Heart left ventricle (tissue), 16 donors: ENCODE measurements around the gene KCNK15. TPM values are rescaled to one million over a fixed set of nuclear protein-coding genes. Genes with fewer than 3 reads are reported as not detected.

ENCODE experiments used
- ATAC-seq, 4 donors: fragments of 200-7000 bp; cut with Tn5 transposase; one replicate each; pipeline ENCODE4 v1.9.1; 2020 to 2022; ENCODE audit warnings: moderate library complexity in 4 of 4, mild to moderate bottlenecking in 3 of 4, moderate number of reproducible peaks in 1 of 4
- DNase-seq, 5 donors: peaks; one replicate each; pipeline ENCODE4 v3.0.0-alpha.2; 2020
- H3K27ac ChIP-seq, 12 donors: fragments of 200-600 bp; sonication (generic) in 4 of 12; one replicate each; pipeline versions ENCODE4 v1.5.0 to v1.8.0; 2016 to 2022; ENCODE audit warnings: mild to moderate bottlenecking in 2 of 12
- H3K27me3 ChIP-seq, 9 donors: fragments of 200-600 bp; sonication (generic) in 2 of 9; one replicate each; pipeline versions ENCODE4 v1.5.1 to v1.8.0; 2016 to 2022; ENCODE audit warnings: mild to moderate bottlenecking in 3 of 9
- H3K36me3 ChIP-seq, 9 donors: fragments of 200-600 bp; sonication (generic) in 2 of 9; one replicate each; pipeline versions ENCODE4 v1.5.0 to v1.8.0; 2018 to 2022; ENCODE audit warnings: mild to moderate bottlenecking in 2 of 9
- H3K4me1 ChIP-seq, 12 donors: fragments of 200-600 bp; sonication (generic) in 4 of 12; one replicate each; pipeline versions ENCODE4 v1.5.0 to v1.8.0; 2016 to 2022; ENCODE audit warnings: mild to moderate bottlenecking in 3 of 12
- H3K4me3 ChIP-seq, 12 donors: fragments of 200-600 bp; sonication (generic) in 4 of 12; one replicate each; pipeline versions ENCODE4 v1.5.0 to v1.8.0; 2017 to 2022; ENCODE audit warnings: mild to moderate bottlenecking in 9 of 12, moderate library complexity in 4 of 12
- H3K9me3 ChIP-seq, 12 donors: fragments of 200-600 bp; sonication (generic) in 4 of 12; one replicate each; pipeline versions ENCODE4 v1.5.0 to v1.8.0; 2016 to 2022; ENCODE audit warnings: mild to moderate bottlenecking in 1 of 12
- CTCF ChIP-seq, 12 donors: fragments of 200-600 bp; sonication (generic) in 4 of 12; IDR thresholded peaks; one replicate each; pipeline versions ENCODE4 v1.5.0 to v1.8.0; 2018 to 2022; ENCODE audit warnings: antibody characterized with exemption in 12 of 12, mild to moderate bottlenecking in 5 of 12
- POLR2A ChIP-seq, 2 donors: fragments of 450-650 bp; IDR thresholded peaks; one replicate each; pipeline ENCODE4 v1.6.1; 2017; ENCODE audit warnings: antibody characterized with exemption in 2 of 2, mild to moderate bottlenecking in 2 of 2, moderate library complexity in 2 of 2
- WGBS, 4 donors: extraction: QIAGEN DNeasy Blood & Tissue Kit in 2 of 4; methylation state at CpG; one replicate each; pipeline versions ENCODE4 v1.1.5 to v1.1.7; 2013 to 2018; 5-methylcytosine and 5-hydroxymethylcytosine counted together
- intact Hi-C, 10 donors: fragments of 100-400 bp; cut with DNase I; formaldehyde crosslinking; loops; one replicate each; pipeline versions ENCODE4 v1.11.1 to v1.14.2; 2022
- polyA plus RNA-seq, 2 donors: library from polyadenylated mRNA; stranded (reverse); fragments of 200-250 nt; gene quantifications; one replicate each; pipeline ENCODE4 v1.2.3, GENCODE V29; 2013
- total RNA-seq, 9 donors: library from RNA; depleted of rRNA in 2 of 9; stranded (reverse); fragments of >200 nt in 2 of 9; fragmentation: NEBNext Ultra II Directional in 3 of 9; extraction: Animal tissue kit (Norgen Biotek cat#: 25700) in 3 of 9; gene quantifications; one replicate each; pipeline versions ENCODE4 v1.1.0 to v1.2.4, GENCODE V29; 2016 to 2023
- donor health status: ischemic (EF 13 %, LVEDD 7.1; RV severe dilation, severe dysfunction).
- donor health status: healthy with polysubstance abuse.
- donor health status: DM: no; HTN: yes; CAD: no.
- donor health status: DM: no; HTN: no; CAD: no.
- donor health status: ischemic (EF 25% LVEDD 6.9; RV normal size, moderate dysfunction).
- donor health status: ischemic (EF 25% LVEDD 5.7; RV mildly dilated, moderate dysfunction).
- donor health status: healthy.
- donor health status: DM: yes; HTN: yes; CAD: no.
- donor health status: ischemic (EF 35%, LVEDD 5.7; RV mildly dilated, moderate dysfunction).
- donor health status: nonischemic (EF 11% LVEDD 7.7; RV severe dilation, severe dysfunction).
- donor health status: DM: yes; HTN: yes; CAD: no.
- donor health status: PGD.
- donor health status: ischemic (EF 29% LVEDD 5.4; RV normal size, mild dysfunction).
- donor health status: nonischemic (EF 23%, LVEDD 6.1; RV moderate dilation, normal function).

The KCNK15 gene
- total and polyA plus RNA-seq, 11 donors: 0.12 to 2.2 (median 0.33) TPM

GRCh38 chr20:44787299-44787698, 41.6 kb downstream of the KCNK15 start:
- Histone ChIP-seq H3K4me3 (no peak overlapping the region), H3K9me3 (no peaks in the 10 kb centered on the region), H3K27ac (no peak overlapping the region), H3K27me3 (peaks cover 0 to 13% (median 2%) of the 10 kb centered on the region in 9 donors), H3K36me3 (no peaks in the 10 kb centered on the region), H3K4me1 (no peaks in the 10 kb centered on the region)
- intact Hi-C loops: no loop called here
- TF ChIP-seq CTCF (IDR thresholded peaks at IDR 0.05) (no peak), POLR2A (IDR thresholded peaks at IDR 0.05) (no peak)
- DNase-seq: no peak
- WGBS, 4 donors: 87 to 89% (median 88%) methylated on average over 7 of the region's 7 CpGs
- no peak for ATAC-seq

GRCh38 chr20:44788706-44789456, 43.2 kb downstream of the KCNK15 start:
- Histone ChIP-seq H3K27me3 (peaks cover 0 to 9% (median 2%) of the 10 kb centered on the region in 9 donors), H3K27ac (no peak overlapping the region), H3K4me3 (no peak overlapping the region), H3K9me3 (no peaks in the 10 kb centered on the region), H3K4me1 (no peaks in the 10 kb centered on the region), H3K36me3 (no peaks in the 10 kb centered on the region)
- TF ChIP-seq CTCF (IDR thresholded peaks at IDR 0.05): no peak
- no peak for TF ChIP-seq POLR2A (IDR thresholded peaks at IDR 0.05)
- ATAC-seq (no peak), DNase-seq (no peak)
- intact Hi-C loops: loop anchor here in 1 of 10 donors (2.0 kb wide), 1 partner anchor 20 kb away; no protein-coding TSS in a partner anchor
- WGBS, 4 donors: 80 to 87% (median 84%) methylated on average over 10 of the region's 10 CpGs

- Histone ChIP-seq H3K36me3 (no peaks in the 10 kb centered on the region), H3K4me3 (no peak overlapping the region), H3K27me3 (peaks cover 0 to 9% (median 2%) of the 10 kb centered on the region in 9 donors), H3K4me1 (no peaks in the 10 kb centered on the region), H3K27ac (no peak overlapping the region), H3K9me3 (no peaks in the 10 kb centered on the region)
- WGBS, 4 donors: 69 to 73% (median 70%) methylated on average over 11 of the region's 11 CpGs
- intact Hi-C loops: no loop called here
- ATAC-seq: no peak
- no peak for DNase-seq
- no peak for TF ChIP-seq POLR2A (IDR thresholded peaks at IDR 0.05)
- TF ChIP-seq CTCF (IDR thresholded peaks at IDR 0.05): no peak
Observed at GRCh38 chr20:44790638-44791393, 45.2 kb downstream of the KCNK15 start.

- no peak for TF ChIP-seq CTCF (IDR thresholded peaks at IDR 0.05)
- TF ChIP-seq POLR2A (IDR thresholded peaks at IDR 0.05): no peak
- intact Hi-C loops: no loop called here
- no peaks in the 10 kb centered on the region for H3K36me3 ChIP-seq
- ATAC-seq (no peak), DNase-seq (no peak)
- H3K9me3 ChIP-seq: no peaks in the 10 kb centered on the region
- H3K4me3 ChIP-seq: no peak overlapping the region
- 72 to 83% (median 76%) methylated on average over 7 of the region's 7 CpGs for WGBS, 4 donors
- H3K27me3 ChIP-seq: peaks cover 0 to 11% (median 2%) of the 10 kb centered on the region in 9 donors
- no peak overlapping the region for H3K27ac ChIP-seq
- no peaks in the 10 kb centered on the region for H3K4me1 ChIP-seq
Observed at GRCh38 chr20:44792796-44793195, 47.1 kb downstream of the KCNK15 start.
